K562 (cell line): ENCODE data around the gene VSIG10. TPM values are rescaled to one million over a fixed set of nuclear protein-coding genes. Genes with fewer than 3 reads are reported as not detected.

Experiments used
- CBFA2T2 ChIP-seq: fragments of 450-650 bp; conservative IDR thresholded peaks from 2 replicates; pipeline ENCODE4 v1.6.1; 2017; ENCODE audit warnings: mild to moderate bottlenecking
- CSDE1 ChIP-seq, 2 experiments: fragments of 450-650 bp; IDR thresholded peaks; 2 replicates each; pipeline ENCODE4 v1.6.1; 2016; ENCODE audit warnings: mild to moderate bottlenecking in 1 of 2
- EGR1 ChIP-seq: fragments of 450-650 bp; conservative IDR thresholded peaks from 2 replicates; pipeline ENCODE4 v1.6.1; 2017; ENCODE audit warnings: mild to moderate bottlenecking
- HDAC1 ChIP-seq, 2 experiments: fragments of 450-650 bp; IDR thresholded peaks; 2 replicates each; pipeline ENCODE4 v1.6.1; 2016 to 2017; ENCODE audit warnings: inconsistent platforms in 1 of 2, mild to moderate bottlenecking in 1 of 2, moderate library complexity in 1 of 2
- KAT2B ChIP-seq: IDR thresholded peaks from one replicate; pipeline ENCODE4 v1.6.1; 2012; ENCODE audit warnings: low read depth, mild to moderate bottlenecking, control low read depth, inconsistent platforms, low read length, moderate library complexity
- MXI1 ChIP-seq: IDR thresholded peaks from 2 replicates; pipeline ENCODE4 v1.6.1; 2011; ENCODE audit warnings: low read depth, mild to moderate bottlenecking, improper control_type of control experiment, low read length
- NEUROD1 ChIP-seq: fragments of 150-350 bp; IDR thresholded peaks from 2 replicates; pipeline ENCODE4 v1.6.1; 2014; ENCODE audit warnings: borderline replicate concordance, low read length, low read depth; ENCODE audit not compliant: partially characterized antibody
- NRF1 ChIP-seq, 2 experiments: fragments of 450-650 bp; IDR thresholded peaks in 1 of 2; conservative IDR thresholded peaks in 1 of 2; 2 replicates each; pipeline ENCODE4 v1.6.1; 2014; ENCODE audit warnings: mild to moderate bottlenecking in 2 of 2
- ZNF23 ChIP-seq: fragments of 250-450 bp; sonication (Bioruptor Pico); IDR thresholded peaks from 2 replicates; pipeline ENCODE4 v1.4.0; 2020; ENCODE audit warnings: mild to moderate bottlenecking
- ZNF277 ChIP-seq: fragments of 250-450 bp; sonication (Bioruptor Pico); IDR thresholded peaks from 2 replicates; pipeline ENCODE4 v1.8.0; 2022; ENCODE audit warnings: inconsistent platforms, mild to moderate bottlenecking, moderate library complexity, borderline replicate concordance
- ZNF717 ChIP-seq: fragments of 250-450 bp; sonication (Bioruptor Pico); IDR thresholded peaks from 2 replicates; pipeline ENCODE4 v1.5.0; 2021
- polyA plus RNA-seq, 8 experiments: library from polyadenylated mRNA; depleted of rRNA in 4 of 8; stranded (reverse) in 5 of 8; unstranded in 3 of 8; fragments of >200 nt; fragmentation: Nextera tagmentation in 2 of 8; fragmentation: Illumina TruSeq in 1 of 8; extraction: Ambion mirVana in 2 of 8; extraction: Trizol in 1 of 8; gene quantifications; 2 replicates each; pipeline versions ENCODE4 v1.2.1 to v1.2.3, GENCODE V29; 2011 to 2014; ENCODE audit warnings: inconsistent platforms in 1 of 8, missing spikeins in 1 of 8
- total RNA-seq, 7 experiments: library from RNA; depleted of rRNA in 6 of 7; stranded (reverse); fragments of >200 nt in 6 of 7; fragmentation: Illumina TruSeq in 2 of 7; extraction: Trizol in 2 of 7; gene quantifications; 2 replicates each; pipeline versions ENCODE4 v1.2.1 to v1.2.3, GENCODE V29; 2011 to 2021; ENCODE audit warnings: low replicate concordance in 1 of 7
- TF ChIP-seq, protein P1 (sequence below), 2 experiments: fragments of 150-350 bp in 1 of 2; IDR thresholded peaks; 2 replicates each; pipeline ENCODE4 v1.6.1; 2012 to 2016; ENCODE audit warnings: low read depth in 2 of 2, low read length in 2 of 2, mild to moderate bottlenecking in 1 of 2, moderate library complexity in 1 of 2
- TF ChIP-seq, protein P2 (sequence below): sonication (generic); formaldehyde crosslinking; IDR thresholded peaks from 2 replicates; pipeline ENCODE4 v1.8.0; 2023; ENCODE audit warnings: missing genetic modification reagents, mild to moderate bottlenecking, borderline replicate concordance
- TF ChIP-seq, protein P3 (sequence below): fragments of 250-450 bp; sonication (Bioruptor Pico); IDR thresholded peaks from 2 replicates; pipeline ENCODE4 v1.5.0; 2021
- TF ChIP-seq, protein P4 (sequence below): sonication (generic); formaldehyde crosslinking; IDR thresholded peaks from 2 replicates; pipeline ENCODE4 v1.5.0; 2020; ENCODE audit warnings: missing genetic modification reagents

VSIG10 gene
- total and polyA plus RNA-seq, 9 of the 15 experiments (the other 6 are each of a cell fraction or from before 2014, with no cell fraction given), result 4.1 to 8.8 (median 4.7) TPM

DNA sequence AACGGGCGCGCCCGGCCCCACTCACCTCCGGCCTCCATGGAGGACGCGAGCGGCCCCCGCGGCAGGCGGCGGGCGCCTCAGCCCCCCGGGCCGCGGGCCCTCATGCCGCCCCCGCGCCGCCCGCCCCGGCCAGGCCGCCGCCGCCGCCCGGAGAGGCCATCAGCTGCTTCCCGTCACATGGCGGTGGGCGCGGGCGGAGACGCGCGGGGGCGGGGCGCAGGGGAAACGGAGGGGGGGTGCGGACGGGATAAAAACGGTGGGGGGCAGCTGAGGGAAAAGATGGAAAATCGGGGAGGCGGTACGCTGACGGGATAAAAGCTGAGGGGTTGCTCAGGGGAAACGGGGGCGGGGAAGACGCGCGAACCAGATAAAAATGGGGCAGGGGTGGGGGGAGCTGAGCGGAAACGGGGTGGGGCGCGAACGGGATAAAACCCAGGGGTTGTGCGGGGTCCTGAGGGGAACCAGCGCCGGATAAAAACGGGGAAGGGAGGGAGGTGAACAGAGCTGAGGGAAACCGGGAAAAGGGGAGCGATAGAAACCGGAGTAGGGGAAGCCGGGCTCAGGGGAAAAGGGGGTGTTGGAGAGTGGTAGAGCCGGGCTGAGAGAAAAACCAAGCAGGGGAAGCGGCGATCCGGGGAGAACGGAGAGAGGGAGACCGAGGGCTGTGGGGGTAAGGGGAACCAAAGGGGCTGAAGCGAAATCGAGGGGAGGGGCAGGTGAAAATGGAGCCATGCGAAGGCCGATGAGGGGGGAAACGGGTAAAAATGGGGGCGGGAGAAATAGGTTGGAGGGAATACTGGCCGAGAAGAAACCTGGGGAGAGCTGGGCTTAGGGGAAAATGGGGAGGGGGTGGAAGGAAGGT is 42.6 kb downstream of the VSIG10 start, which contains the start of gene WSB2 (continued):
- TF ChIP-seq CSDE1 (IDR thresholded peaks at IDR 0.05), result no peak
- TF ChIP-seq NRF1 (conservative IDR thresholded peaks at IDR 0.05 in 1 of 2, IDR thresholded peaks at IDR 0.05 in 1 of 2), result no peak
- TF ChIP-seq, protein P1, sequence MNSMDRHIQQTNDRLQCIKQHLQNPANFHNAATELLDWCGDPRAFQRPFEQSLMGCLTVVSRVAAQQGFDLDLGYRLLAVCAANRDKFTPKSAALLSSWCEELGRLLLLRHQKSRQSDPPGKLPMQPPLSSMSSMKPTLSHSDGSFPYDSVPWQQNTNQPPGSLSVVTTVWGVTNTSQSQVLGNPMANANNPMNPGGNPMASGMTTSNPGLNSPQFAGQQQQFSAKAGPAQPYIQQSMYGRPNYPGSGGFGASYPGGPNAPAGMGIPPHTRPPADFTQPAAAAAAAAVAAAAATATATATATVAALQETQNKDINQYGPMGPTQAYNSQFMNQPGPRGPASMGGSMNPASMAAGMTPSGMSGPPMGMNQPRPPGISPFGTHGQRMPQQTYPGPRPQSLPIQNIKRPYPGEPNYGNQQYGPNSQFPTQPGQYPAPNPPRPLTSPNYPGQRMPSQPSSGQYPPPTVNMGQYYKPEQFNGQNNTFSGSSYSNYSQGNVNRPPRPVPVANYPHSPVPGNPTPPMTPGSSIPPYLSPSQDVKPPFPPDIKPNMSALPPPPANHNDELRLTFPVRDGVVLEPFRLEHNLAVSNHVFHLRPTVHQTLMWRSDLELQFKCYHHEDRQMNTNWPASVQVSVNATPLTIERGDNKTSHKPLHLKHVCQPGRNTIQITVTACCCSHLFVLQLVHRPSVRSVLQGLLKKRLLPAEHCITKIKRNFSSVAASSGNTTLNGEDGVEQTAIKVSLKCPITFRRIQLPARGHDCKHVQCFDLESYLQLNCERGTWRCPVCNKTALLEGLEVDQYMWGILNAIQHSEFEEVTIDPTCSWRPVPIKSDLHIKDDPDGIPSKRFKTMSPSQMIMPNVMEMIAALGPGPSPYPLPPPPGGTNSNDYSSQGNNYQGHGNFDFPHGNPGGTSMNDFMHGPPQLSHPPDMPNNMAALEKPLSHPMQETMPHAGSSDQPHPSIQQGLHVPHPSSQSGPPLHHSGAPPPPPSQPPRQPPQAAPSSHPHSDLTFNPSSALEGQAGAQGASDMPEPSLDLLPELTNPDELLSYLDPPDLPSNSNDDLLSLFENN (IDR thresholded peaks at IDR 0.05; ENCODE audit: low read depth in 2 of 2, low read length in 2 of 2), result no peak
- TF ChIP-seq ZNF277 (CRISPR knock-in tag), result no peak
- TF ChIP-seq ZNF23 (CRISPR knock-in tag), result no peak
- TF ChIP-seq, protein P2, sequence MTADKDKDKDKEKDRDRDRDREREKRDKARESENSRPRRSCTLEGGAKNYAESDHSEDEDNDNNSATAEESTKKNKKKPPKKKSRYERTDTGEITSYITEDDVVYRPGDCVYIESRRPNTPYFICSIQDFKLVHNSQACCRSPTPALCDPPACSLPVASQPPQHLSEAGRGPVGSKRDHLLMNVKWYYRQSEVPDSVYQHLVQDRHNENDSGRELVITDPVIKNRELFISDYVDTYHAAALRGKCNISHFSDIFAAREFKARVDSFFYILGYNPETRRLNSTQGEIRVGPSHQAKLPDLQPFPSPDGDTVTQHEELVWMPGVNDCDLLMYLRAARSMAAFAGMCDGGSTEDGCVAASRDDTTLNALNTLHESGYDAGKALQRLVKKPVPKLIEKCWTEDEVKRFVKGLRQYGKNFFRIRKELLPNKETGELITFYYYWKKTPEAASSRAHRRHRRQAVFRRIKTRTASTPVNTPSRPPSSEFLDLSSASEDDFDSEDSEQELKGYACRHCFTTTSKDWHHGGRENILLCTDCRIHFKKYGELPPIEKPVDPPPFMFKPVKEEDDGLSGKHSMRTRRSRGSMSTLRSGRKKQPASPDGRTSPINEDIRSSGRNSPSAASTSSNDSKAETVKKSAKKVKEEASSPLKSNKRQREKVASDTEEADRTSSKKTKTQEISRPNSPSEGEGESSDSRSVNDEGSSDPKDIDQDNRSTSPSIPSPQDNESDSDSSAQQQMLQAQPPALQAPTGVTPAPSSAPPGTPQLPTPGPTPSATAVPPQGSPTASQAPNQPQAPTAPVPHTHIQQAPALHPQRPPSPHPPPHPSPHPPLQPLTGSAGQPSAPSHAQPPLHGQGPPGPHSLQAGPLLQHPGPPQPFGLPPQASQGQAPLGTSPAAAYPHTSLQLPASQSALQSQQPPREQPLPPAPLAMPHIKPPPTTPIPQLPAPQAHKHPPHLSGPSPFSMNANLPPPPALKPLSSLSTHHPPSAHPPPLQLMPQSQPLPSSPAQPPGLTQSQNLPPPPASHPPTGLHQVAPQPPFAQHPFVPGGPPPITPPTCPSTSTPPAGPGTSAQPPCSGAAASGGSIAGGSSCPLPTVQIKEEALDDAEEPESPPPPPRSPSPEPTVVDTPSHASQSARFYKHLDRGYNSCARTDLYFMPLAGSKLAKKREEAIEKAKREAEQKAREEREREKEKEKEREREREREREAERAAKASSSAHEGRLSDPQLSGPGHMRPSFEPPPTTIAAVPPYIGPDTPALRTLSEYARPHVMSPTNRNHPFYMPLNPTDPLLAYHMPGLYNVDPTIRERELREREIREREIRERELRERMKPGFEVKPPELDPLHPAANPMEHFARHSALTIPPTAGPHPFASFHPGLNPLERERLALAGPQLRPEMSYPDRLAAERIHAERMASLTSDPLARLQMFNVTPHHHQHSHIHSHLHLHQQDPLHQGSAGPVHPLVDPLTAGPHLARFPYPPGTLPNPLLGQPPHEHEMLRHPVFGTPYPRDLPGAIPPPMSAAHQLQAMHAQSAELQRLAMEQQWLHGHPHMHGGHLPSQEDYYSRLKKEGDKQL, result no peak
- TF ChIP-seq, protein P3, sequence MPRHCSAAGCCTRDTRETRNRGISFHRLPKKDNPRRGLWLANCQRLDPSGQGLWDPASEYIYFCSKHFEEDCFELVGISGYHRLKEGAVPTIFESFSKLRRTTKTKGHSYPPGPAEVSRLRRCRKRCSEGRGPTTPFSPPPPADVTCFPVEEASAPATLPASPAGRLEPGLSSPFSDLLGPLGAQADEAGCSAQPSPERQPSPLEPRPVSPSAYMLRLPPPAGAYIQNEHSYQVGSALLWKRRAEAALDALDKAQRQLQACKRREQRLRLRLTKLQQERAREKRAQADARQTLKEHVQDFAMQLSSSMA (CRISPR knock-in tag), result no peak
- no peak for TF ChIP-seq CBFA2T2
- no peak for TF ChIP-seq ZNF717 (CRISPR knock-in tag)
- TF ChIP-seq, protein P4, sequence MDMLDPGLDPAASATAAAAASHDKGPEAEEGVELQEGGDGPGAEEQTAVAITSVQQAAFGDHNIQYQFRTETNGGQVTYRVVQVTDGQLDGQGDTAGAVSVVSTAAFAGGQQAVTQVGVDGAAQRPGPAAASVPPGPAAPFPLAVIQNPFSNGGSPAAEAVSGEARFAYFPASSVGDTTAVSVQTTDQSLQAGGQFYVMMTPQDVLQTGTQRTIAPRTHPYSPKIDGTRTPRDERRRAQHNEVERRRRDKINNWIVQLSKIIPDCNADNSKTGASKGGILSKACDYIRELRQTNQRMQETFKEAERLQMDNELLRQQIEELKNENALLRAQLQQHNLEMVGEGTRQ (CRISPR knock-in tag), result peak; percentile 76
- TF ChIP-seq MXI1, result no peak
- no peak for TF ChIP-seq KAT2B
- 0 out of 4 replicates have a peak, but pooled peaks of 1 of the 2 experiments have one; percentile 47 for TF ChIP-seq HDAC1 (IDR thresholded peaks at IDR 0.05)
- TF ChIP-seq NEUROD1, result no peak
- TF ChIP-seq EGR1, result peak; percentile 87
